ENCODE data around the gene TLL1.

DNA sequence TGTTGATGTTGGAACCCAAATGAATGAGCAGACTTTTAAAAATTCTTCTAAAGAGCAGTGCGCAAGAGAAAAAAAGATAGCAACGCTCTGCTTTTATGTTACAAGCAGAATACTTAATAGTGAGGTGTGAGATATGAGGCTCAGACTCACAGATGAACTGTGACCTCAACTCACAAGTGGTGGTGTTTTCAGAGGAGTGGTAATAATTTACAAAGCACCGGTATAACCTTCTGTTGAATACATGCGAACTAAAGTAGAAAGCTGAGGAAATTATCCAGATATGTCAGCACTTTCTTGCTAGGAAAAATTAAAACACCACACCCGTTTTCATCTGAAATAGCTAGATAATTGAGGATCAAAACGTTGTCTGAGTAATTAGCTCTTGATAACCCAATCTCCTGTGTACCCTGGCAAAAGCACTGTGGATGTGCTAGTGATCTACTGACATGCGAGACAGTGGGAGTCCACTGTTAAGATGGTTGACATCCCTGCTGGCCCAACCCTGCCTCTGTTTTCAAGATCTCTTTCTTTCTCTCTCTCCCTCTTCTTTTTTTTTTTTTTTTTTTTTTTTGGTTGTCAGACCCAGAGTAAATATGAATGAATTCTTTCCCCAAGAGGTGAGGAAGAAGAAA lies 6.9 kb upstream of the TLL1 start:
- TF ChIP-seq RAD21 (IDR thresholded peaks at IDR 0.05; ENCODE audit: low read depth) = no peak
- TF ChIP-seq, protein P1, sequence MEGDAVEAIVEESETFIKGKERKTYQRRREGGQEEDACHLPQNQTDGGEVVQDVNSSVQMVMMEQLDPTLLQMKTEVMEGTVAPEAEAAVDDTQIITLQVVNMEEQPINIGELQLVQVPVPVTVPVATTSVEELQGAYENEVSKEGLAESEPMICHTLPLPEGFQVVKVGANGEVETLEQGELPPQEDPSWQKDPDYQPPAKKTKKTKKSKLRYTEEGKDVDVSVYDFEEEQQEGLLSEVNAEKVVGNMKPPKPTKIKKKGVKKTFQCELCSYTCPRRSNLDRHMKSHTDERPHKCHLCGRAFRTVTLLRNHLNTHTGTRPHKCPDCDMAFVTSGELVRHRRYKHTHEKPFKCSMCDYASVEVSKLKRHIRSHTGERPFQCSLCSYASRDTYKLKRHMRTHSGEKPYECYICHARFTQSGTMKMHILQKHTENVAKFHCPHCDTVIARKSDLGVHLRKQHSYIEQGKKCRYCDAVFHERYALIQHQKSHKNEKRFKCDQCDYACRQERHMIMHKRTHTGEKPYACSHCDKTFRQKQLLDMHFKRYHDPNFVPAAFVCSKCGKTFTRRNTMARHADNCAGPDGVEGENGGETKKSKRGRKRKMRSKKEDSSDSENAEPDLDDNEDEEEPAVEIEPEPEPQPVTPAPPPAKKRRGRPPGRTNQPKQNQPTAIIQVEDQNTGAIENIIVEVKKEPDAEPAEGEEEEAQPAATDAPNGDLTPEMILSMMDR (IDR thresholded peaks at IDR 0.05 in 2 of 3, conservative IDR thresholded peaks at IDR 0.05 in 1 of 3; ENCODE audit: borderline replicate concordance in 1 of 3, insufficient read depth in 1 of 3, low read depth in 2 of 3, low read length in 2 of 3) = no peak
- TF ChIP-seq, protein P2, sequence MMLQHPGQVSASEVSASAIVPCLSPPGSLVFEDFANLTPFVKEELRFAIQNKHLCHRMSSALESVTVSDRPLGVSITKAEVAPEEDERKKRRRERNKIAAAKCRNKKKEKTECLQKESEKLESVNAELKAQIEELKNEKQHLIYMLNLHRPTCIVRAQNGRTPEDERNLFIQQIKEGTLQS (IDR thresholded peaks at IDR 0.05) = no peak
- no peak for TF ChIP-seq EZH2 (IDR thresholded peaks at IDR 0.05)
- TF ChIP-seq POLR2A (IDR thresholded peaks at IDR 0.05; ENCODE audit: borderline replicate concordance, extremely low read depth, insufficient read depth, insufficient read length) = no peak
- TF ChIP-seq, protein P3, sequence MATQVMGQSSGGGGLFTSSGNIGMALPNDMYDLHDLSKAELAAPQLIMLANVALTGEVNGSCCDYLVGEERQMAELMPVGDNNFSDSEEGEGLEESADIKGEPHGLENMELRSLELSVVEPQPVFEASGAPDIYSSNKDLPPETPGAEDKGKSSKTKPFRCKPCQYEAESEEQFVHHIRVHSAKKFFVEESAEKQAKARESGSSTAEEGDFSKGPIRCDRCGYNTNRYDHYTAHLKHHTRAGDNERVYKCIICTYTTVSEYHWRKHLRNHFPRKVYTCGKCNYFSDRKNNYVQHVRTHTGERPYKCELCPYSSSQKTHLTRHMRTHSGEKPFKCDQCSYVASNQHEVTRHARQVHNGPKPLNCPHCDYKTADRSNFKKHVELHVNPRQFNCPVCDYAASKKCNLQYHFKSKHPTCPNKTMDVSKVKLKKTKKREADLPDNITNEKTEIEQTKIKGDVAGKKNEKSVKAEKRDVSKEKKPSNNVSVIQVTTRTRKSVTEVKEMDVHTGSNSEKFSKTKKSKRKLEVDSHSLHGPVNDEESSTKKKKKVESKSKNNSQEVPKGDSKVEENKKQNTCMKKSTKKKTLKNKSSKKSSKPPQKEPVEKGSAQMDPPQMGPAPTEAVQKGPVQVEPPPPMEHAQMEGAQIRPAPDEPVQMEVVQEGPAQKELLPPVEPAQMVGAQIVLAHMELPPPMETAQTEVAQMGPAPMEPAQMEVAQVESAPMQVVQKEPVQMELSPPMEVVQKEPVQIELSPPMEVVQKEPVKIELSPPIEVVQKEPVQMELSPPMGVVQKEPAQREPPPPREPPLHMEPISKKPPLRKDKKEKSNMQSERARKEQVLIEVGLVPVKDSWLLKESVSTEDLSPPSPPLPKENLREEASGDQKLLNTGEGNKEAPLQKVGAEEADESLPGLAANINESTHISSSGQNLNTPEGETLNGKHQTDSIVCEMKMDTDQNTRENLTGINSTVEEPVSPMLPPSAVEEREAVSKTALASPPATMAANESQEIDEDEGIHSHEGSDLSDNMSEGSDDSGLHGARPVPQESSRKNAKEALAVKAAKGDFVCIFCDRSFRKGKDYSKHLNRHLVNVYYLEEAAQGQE (IDR thresholded peaks at IDR 0.05; ENCODE audit: low read depth) = no peak

Measured in HCT116 (cell line).